Thyroid gland (tissue), 4 donors: ENCODE results near the gene KMT2B.

Experiments used
- POLR2A ChIP-seq, 2 donors: fragments of 450-650 bp; IDR thresholded peaks; one replicate each; pipeline ENCODE4 v1.6.1; 2017; ENCODE audit warnings: antibody characterized with exemption in 2 of 2, mild to moderate bottlenecking in 2 of 2, moderate library complexity in 1 of 2
- TF ChIP-seq, protein P1 (sequence below), 6 experiments: fragments of 200-600 bp in 3 of 6; fragments of 450-650 bp in 3 of 6; sonication (generic) in 3 of 6; IDR thresholded peaks; one replicate each; pipeline ENCODE4 v1.5.1; 2016 to 2019; ENCODE audit warnings: antibody characterized with exemption in 6 of 6, mild to moderate bottlenecking in 2 of 6, inconsistent platforms in 1 of 6, moderate library complexity in 1 of 6

GRCh38 chr19:35753634-35754369 is 36.0 kb downstream of the KMT2B start:
- TF ChIP-seq, protein P1, sequence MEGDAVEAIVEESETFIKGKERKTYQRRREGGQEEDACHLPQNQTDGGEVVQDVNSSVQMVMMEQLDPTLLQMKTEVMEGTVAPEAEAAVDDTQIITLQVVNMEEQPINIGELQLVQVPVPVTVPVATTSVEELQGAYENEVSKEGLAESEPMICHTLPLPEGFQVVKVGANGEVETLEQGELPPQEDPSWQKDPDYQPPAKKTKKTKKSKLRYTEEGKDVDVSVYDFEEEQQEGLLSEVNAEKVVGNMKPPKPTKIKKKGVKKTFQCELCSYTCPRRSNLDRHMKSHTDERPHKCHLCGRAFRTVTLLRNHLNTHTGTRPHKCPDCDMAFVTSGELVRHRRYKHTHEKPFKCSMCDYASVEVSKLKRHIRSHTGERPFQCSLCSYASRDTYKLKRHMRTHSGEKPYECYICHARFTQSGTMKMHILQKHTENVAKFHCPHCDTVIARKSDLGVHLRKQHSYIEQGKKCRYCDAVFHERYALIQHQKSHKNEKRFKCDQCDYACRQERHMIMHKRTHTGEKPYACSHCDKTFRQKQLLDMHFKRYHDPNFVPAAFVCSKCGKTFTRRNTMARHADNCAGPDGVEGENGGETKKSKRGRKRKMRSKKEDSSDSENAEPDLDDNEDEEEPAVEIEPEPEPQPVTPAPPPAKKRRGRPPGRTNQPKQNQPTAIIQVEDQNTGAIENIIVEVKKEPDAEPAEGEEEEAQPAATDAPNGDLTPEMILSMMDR (IDR thresholded peaks at IDR 0.05): no peak
- no peak for TF ChIP-seq POLR2A (IDR thresholded peaks at IDR 0.05)
